Activated CD8-positive, alpha-beta memory T cell treated with anti-CD3 and anti-CD28 coated beads, Interleukin-2, amount 50 U/mL, for 1 hour (primary cell): ENCODE data around the gene SDHC.
"Not testable (repeated sequence)": the region's sequence is repeated elsewhere in the genome, so short reads cannot be mapped to it uniquely, and the experiment has no call there.

Experiments used
- DNase-seq: peaks from one replicate; pipeline ENCODE4 v3.0.0-alpha.2; 2020; ENCODE audit errors: extremely low read depth

The SDHC gene

GRCh38 chr1:161311595-161312181, 2.5 kb upstream of the SDHC start:
- DNase-seq = no peak

- no peak for DNase-seq
Measured at GRCh38 chr1:161313554-161314200, 504 bp upstream of the SDHC start.

- not testable (repeated sequence) for DNase-seq
Measured at GRCh38 chr1:161315841-161316674, 1.9 kb downstream of the SDHC start.

GRCh38 chr1:161324020-161324419, 9.8 kb downstream of the SDHC start:
- DNase-seq = no peak

GRCh38 chr1:161330346-161330745, 16.2 kb downstream of the SDHC start:
- no peak for DNase-seq

- DNase-seq = no peak
Measured at GRCh38 chr1:161333166-161333565, 19.0 kb downstream of the SDHC start.

- no peak for DNase-seq
Measured at GRCh38 chr1:161335796-161336195, 21.6 kb downstream of the SDHC start.

- no peak for DNase-seq
Measured at GRCh38 chr1:161342177-161342576, 28.0 kb downstream of the SDHC start.

GRCh38 chr1:161342821-161343220, 28.6 kb downstream of the SDHC start:
- no peak for DNase-seq

GRCh38 chr1:161350671-161351070, 36.5 kb downstream of the SDHC start:
- no peak for DNase-seq

- DNase-seq = no peak
Measured at GRCh38 chr1:161351482-161351881, 37.3 kb downstream of the SDHC start.

GRCh38 chr1:161357073-161357472, 42.9 kb downstream of the SDHC start:
- no peak for DNase-seq

- DNase-seq = no peak
Measured at GRCh38 chr1:161359291-161359690, 45.1 kb downstream of the SDHC start.

- no peak for DNase-seq
Measured at GRCh38 chr1:161364332-161364731, 50.2 kb downstream of the SDHC start.

- DNase-seq = no peak
Measured at GRCh38 chr1:161365207-161365606, 51.0 kb downstream of the SDHC start.

GRCh38 chr1:161367684-161368400, 53.7 kb downstream of the SDHC start, which contains the start of gene CFAP126:
Gene CFAP126 (minus strand): TSS chr1:161367876. CDS start chr1:161367868, 8 bp downstream.
- peak; percentile 5 for DNase-seq

GRCh38 chr1:161373442-161373841, 59.3 kb downstream of the SDHC start:
- no peak for DNase-seq

- DNase-seq = no peak
Measured at GRCh38 chr1:161374373-161374772, 60.2 kb downstream of the SDHC start.

GRCh38 chr1:161378014-161378413, 63.8 kb downstream of the SDHC start:
- no peak for DNase-seq

GRCh38 chr1:161379071-161379470, 64.9 kb downstream of the SDHC start:
- DNase-seq = no peak

- no peak for DNase-seq
Measured at GRCh38 chr1:161381707-161382106, 67.5 kb downstream of the SDHC start.
